NT2/D1 (cell line): Measurements from ENCODE around the gene PRRT3.

Experiments
- YY1 ChIP-seq: IDR thresholded peaks from 2 replicates; pipeline ENCODE4 v1.6.1; 2011; ENCODE audit not compliant: insufficient read length, insufficient read depth
- ZNF274 ChIP-seq: IDR thresholded peaks from 2 replicates; pipeline ENCODE4 v1.6.1; 2011; ENCODE audit warnings: mild to moderate bottlenecking, low read depth, low read length

DNA sequence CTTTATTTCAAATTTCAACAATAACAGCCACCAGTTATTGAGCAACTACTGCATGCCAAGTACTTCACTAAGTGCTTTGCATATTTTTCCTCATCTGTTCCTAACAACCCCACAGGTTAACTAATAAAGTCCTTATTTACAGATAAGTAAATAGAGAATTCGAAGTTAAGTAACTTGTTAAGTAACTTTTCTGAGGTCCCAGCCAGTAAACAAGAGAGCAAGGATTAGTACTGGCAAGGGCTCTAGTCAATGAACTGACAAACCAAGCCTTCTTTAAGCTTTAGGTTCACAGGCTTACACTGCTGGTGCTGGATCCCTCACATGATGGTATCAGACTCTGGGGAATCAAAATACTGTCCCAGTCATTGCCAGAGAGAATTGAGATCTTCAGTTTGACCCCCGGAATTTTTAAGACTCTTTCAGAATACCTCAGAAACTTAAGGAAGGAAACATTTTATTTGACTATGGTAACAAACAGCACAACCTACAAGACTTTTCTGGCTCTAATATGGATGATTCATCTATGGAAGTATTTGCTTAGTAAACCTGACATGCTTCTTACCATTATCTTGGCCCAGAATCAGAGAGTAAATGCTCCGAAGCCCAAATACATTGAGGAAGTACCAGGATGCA lies 17.9 kb upstream of the PRRT3 start:
- TF ChIP-seq YY1 (no peak), ZNF274 (no peak)
